ENCODE measurements around the gene XPNPEP3.

The XPNPEP3 gene

DNA sequence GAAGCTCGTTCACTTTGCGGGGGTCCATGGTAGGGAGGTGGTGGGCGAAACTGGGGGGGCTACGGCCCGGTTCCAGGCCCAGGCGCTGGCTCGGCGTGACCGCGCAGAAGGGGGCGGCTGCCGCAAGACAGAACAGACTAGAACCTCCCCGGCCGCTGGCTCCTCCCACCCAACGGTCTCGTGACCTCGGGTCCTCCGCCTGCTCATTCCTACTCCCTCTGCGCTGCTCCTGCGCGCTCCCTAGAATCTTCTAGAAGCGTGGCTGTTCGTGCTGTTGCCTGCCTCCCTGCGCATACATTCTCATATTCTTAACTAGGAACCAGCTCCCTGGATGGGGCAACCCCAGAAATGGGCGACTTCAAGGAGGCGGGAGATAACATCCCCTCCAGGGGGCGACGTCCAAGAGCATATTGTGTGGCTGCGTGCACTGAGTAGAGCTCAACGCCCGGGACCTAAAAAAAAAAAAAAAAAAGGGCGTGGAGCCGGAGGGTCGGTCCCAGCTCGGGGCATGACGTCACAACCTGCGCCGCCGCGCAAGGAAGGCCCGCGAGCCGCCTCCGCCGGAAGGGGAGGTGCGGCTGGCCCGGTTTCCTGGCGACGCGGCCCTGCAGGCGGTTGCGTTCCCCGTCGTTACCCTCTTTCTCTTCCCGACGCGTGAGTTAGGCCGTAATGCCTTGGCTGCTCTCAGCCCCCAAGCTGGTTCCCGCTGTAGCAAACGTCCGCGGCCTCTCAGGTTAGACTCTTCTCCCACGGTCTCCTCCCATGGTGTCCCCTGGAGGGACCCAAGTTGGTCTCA, at the start of gene XPNPEP3, which contains the start of gene ST13:
TSS of gene XPNPEP3 (plus strand) at position 636 of the 796 bp plus-strand sequence. CDS start at position 670, 34 bp downstream.
TSS of gene ST13 (minus strand) at position 127 of the 796 bp plus-strand sequence. CDS start at position 28, 99 bp downstream.
- H3K27me3 ChIP-seq (ENCODE audit: insufficient read depth, insufficient read length), result no peaks in the 10 kb centered on the region
- H3K9me3 ChIP-seq (ENCODE audit: insufficient read depth, low read length), result no peaks in the 10 kb centered on the region
- peaks cover 46% of the 10 kb centered on the region for H3K36me3 ChIP-seq (ENCODE audit: insufficient read depth, insufficient read length, low read length)
- TF ChIP-seq ZNF274 (IDR thresholded peaks at IDR 0.05; ENCODE audit: low read depth, low read length) (no peak), SUZ12 (IDR thresholded peaks at IDR 0.05; ENCODE audit: extremely low read depth, insufficient read depth, insufficient read length) (no peak), YY1 (IDR thresholded peaks at IDR 0.05; ENCODE audit: insufficient read depth, insufficient read length) (no peak)
- DNase-seq (ENCODE audit: low read depth, low spot score), result peak; percentile 84
- H3K4me3 ChIP-seq (ENCODE audit: insufficient read length, low read depth), result peak within 1 kb of the TSS; percentile 95
- peak within 1 kb of the TSS; percentile 97 for H3K9ac ChIP-seq (ENCODE audit: insufficient read length, low read depth)
- no peaks in the 10 kb centered on the region for H3K4me1 ChIP-seq (ENCODE audit: insufficient read depth, insufficient read length)

DNA sequence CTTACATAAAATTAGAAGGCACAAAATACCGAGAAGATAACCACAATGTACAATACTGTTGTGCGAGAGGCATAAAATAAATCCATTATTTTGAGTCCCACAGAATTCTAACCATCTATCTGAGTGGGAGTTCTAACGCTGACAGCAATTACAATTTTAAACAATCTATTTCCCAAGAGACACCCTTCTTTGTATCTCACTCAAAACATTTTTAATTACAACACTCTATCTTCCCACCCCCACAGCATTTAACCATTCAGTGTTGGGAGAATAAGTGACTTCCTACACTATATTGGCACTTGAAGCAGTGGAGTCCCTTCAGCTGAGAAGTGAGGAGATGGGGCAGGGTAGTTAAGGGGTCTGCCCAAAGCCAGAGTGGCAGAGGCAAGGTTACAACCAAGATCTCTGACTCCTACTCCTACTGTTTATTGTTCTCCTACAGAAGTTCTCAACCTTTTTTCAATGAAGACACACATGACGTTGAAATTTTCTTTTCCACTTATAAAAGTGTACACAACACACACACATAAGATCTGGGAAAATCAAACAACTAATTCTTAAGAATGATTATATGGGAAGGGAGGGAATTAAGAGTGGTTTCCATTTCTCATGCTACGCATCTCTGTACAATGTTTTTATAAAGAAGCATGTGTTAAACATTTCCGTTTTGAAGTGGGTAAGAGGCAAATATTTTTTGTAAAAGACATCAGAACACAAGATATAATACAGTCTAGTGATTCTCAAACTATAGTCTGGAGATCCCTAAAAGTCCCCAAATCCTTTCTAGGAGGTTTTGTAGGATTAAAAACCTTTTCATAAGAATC, 48.7 kb upstream of the XPNPEP3 start:
- Histone ChIP-seq H3K27me3 (ENCODE audit: insufficient read depth, insufficient read length) (no peaks in the 10 kb centered on the region), H3K9ac (ENCODE audit: insufficient read length, low read depth) (no peak overlapping the region), H3K4me3 (ENCODE audit: insufficient read length, low read depth) (no peak overlapping the region), H3K36me3 (ENCODE audit: insufficient read depth, insufficient read length, low read length) (peaks cover 4% of the 10 kb centered on the region), H3K4me1 (ENCODE audit: insufficient read depth, insufficient read length) (no peaks in the 10 kb centered on the region), H3K9me3 (ENCODE audit: insufficient read depth, low read length) (no peaks in the 10 kb centered on the region)
- TF ChIP-seq YY1 (IDR thresholded peaks at IDR 0.05; ENCODE audit: insufficient read depth, insufficient read length), result no peak
- TF ChIP-seq ZNF274 (IDR thresholded peaks at IDR 0.05; ENCODE audit: low read depth, low read length), result no peak
- DNase-seq (ENCODE audit: low read depth, low spot score), result no peak

DNA sequence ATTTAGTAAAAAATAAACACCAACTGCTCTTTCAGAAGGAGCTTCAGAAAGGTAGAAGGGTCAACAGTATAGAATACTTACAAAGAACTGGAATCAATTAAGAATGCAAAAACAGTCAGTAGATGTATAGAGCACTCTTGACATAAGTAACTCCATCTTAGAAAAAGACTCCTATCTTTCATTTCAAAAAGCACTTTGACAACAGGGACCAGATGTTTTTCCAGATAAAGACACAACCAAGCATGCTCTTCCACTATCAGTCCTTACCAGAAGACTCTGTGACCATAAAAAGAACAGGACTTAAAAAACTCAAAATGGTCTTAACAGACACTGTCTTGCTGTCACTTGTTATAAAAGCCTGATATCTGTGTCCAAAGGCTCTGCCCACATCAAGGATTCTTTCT, 43.0 kb upstream of the XPNPEP3 start:
- Histone ChIP-seq H3K9ac (ENCODE audit: insufficient read length, low read depth) (no peak overlapping the region), H3K36me3 (ENCODE audit: insufficient read depth, insufficient read length, low read length) (peaks cover 2% of the 10 kb centered on the region)

DNA sequence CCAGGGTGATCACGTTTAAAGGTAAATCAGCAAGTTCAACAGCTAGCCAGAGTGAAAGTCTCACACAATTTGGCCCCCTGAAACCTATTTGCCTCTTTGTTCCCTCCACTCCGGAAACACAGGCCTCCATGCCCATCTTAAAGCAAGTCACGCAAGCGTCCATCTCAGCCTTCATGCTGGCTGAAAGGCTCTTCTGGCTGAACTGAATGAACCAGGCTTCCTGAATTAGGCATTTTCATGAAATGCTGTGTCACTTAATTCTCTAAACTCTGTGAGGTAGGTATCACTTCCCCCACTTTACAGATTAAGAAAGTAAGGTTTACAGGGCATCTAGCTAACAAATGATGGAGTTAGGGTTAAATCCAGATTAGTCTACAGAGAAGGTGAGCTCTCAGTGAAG, 39.2 kb upstream of the XPNPEP3 start:
- no peak for DNase-seq (ENCODE audit: low read depth, low spot score)
- Histone ChIP-seq H3K36me3 (ENCODE audit: insufficient read depth, insufficient read length, low read length) (no peaks in the 10 kb centered on the region), H3K4me3 (ENCODE audit: insufficient read length, low read depth) (no peak overlapping the region), H3K9me3 (ENCODE audit: insufficient read depth, low read length) (no peaks in the 10 kb centered on the region), H3K27me3 (ENCODE audit: insufficient read depth, insufficient read length) (no peaks in the 10 kb centered on the region), H3K9ac (ENCODE audit: insufficient read length, low read depth) (peak overlapping the region; percentile 94), H3K4me1 (ENCODE audit: insufficient read depth, insufficient read length) (peaks cover 2% of the 10 kb centered on the region)
- TF ChIP-seq YY1 (IDR thresholded peaks at IDR 0.05; ENCODE audit: insufficient read depth, insufficient read length), result no peak
- TF ChIP-seq ZNF274 (IDR thresholded peaks at IDR 0.05; ENCODE audit: low read depth, low read length), result no peak
- no peak for TF ChIP-seq SUZ12 (IDR thresholded peaks at IDR 0.05; ENCODE audit: extremely low read depth, insufficient read depth, insufficient read length)

More for the DNA sequence above, 43.0 kb upstream of the XPNPEP3 start:
- H3K27me3 ChIP-seq (ENCODE audit: insufficient read depth, insufficient read length), result no peaks in the 10 kb centered on the region
- H3K9me3 ChIP-seq (ENCODE audit: insufficient read depth, low read length), result no peaks in the 10 kb centered on the region
- no peak for DNase-seq (ENCODE audit: low read depth, low spot score)
- TF ChIP-seq ZNF274 (IDR thresholded peaks at IDR 0.05; ENCODE audit: low read depth, low read length) (no peak), SUZ12 (IDR thresholded peaks at IDR 0.05; ENCODE audit: extremely low read depth, insufficient read depth, insufficient read length) (no peak), YY1 (IDR thresholded peaks at IDR 0.05; ENCODE audit: insufficient read depth, insufficient read length) (no peak)
- H3K4me3 ChIP-seq (ENCODE audit: insufficient read length, low read depth), result no peak overlapping the region
- H3K4me1 ChIP-seq (ENCODE audit: insufficient read depth, insufficient read length), result peaks cover 2% of the 10 kb centered on the region

DNA sequence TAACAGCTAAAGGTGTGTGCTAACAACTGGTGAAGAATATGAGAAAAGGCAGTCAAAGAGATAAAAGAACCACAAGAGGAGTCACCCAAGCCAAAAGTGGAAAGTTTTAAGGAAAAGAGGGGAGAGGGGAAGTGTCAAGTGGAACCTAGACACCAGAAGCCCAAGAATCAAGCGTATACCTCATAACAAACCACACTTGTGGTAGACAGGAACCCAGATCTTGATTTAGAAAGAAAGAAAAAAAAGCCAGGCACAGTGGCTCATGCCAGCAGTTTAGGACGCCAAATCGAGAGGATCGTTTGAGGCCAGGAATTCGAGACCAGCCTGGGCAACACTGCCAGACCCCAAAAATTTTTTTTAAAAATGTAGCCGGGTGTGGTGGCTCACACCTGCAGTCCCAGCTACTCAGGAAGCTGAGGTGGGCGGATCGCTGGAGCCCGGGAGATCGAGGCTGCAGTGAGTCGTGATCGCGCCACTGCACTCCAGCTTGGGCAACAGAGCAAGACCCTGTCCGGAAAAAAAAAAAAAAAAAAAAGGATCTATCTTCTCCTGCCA, 38.7 kb upstream of the XPNPEP3 start:
- no peaks in the 10 kb centered on the region for H3K27me3 ChIP-seq (ENCODE audit: insufficient read depth, insufficient read length)
- H3K4me1 ChIP-seq (ENCODE audit: insufficient read depth, insufficient read length), result peaks cover 2% of the 10 kb centered on the region
- H3K9me3 ChIP-seq (ENCODE audit: insufficient read depth, low read length), result no peaks in the 10 kb centered on the region
- no peak for TF ChIP-seq ZNF274 (IDR thresholded peaks at IDR 0.05; ENCODE audit: low read depth, low read length)
- TF ChIP-seq YY1 (IDR thresholded peaks at IDR 0.05; ENCODE audit: insufficient read depth, insufficient read length), result no peak
- TF ChIP-seq SUZ12 (IDR thresholded peaks at IDR 0.05; ENCODE audit: extremely low read depth, insufficient read depth, insufficient read length), result no peak
- H3K9ac ChIP-seq (ENCODE audit: insufficient read length, low read depth), result peak overlapping the region; percentile 94
- H3K4me3 ChIP-seq (ENCODE audit: insufficient read length, low read depth), result peak overlapping the region; percentile 91
- DNase-seq (ENCODE audit: low read depth, low spot score), result no peak
- H3K36me3 ChIP-seq (ENCODE audit: insufficient read depth, insufficient read length, low read length), result peaks cover under 1% of the 10 kb centered on the region

DNA sequence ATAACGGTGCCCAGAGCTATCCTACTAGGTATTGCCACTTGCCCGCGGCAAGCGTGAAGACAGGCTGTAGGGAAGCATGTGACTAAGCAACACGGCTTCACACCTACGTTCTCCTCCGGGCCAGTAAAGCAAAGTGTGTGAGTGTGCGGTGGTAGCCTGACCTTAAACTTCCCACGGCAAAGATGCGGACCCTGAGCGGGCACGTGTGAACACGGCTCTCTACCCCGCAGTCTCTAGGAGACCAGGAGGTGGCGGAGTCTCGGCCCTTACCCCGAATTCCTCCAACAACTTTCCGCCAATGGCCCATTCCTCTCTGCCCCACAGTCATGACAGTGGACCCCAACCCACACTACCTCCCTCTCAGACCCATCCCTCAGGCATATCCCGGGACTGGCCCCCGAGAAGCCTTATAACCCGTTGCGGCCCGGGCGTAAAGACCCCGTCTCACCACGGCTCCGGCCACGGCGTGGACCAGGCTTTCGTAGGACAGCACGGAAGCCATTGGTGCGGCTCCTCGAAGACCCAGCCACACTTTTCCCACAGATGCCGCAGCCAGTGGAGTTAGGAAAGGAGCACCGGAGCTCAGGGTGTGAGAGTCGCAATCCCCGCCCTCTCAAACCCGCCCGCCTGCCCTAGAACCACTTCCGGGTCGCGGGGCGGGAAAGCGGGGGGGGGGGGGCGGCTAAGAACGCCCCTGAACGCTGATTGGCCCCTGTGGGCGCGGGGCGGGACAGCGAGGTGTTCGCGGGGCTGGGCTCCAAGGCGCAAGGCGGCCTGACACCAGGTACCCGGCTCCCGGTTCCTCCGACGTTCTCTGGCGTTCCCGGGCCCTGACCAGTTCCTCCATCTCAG, 38.0 kb upstream of the XPNPEP3 start, which contains the start of gene SLC25A17:
TSS of gene SLC25A17 (minus strand) at position 600 of the 852 bp plus-strand sequence. CDS start at position 502, 98 bp downstream.
- H3K9ac ChIP-seq (ENCODE audit: insufficient read length, low read depth), result peak within 1 kb of the TSS; percentile 94
- H3K4me1 ChIP-seq (ENCODE audit: insufficient read depth, insufficient read length), result peaks cover 2% of the 10 kb centered on the region
- H3K27me3 ChIP-seq (ENCODE audit: insufficient read depth, insufficient read length), result no peaks in the 10 kb centered on the region
- H3K4me3 ChIP-seq (ENCODE audit: insufficient read length, low read depth), result peak within 1 kb of the TSS; percentile 91
- TF ChIP-seq YY1 (IDR thresholded peaks at IDR 0.05; ENCODE audit: insufficient read depth, insufficient read length), result no peak
- TF ChIP-seq ZNF274 (IDR thresholded peaks at IDR 0.05; ENCODE audit: low read depth, low read length), result no peak
- no peak for TF ChIP-seq SUZ12 (IDR thresholded peaks at IDR 0.05; ENCODE audit: extremely low read depth, insufficient read depth, insufficient read length)
- H3K9me3 ChIP-seq (ENCODE audit: insufficient read depth, low read length), result no peaks in the 10 kb centered on the region
- peak; percentile 64 for DNase-seq (ENCODE audit: low read depth, low spot score)
- H3K36me3 ChIP-seq (ENCODE audit: insufficient read depth, insufficient read length, low read length), result peaks cover 7% of the 10 kb centered on the region

Data from NT2/D1 (cell line).